Epithelial cell of esophagus (primary cell): ENCODE data around the gene DCAF17.
"Not testable (repeated sequence)": the region's sequence is repeated elsewhere in the genome, so short reads cannot be mapped to it uniquely, and the experiment has no call there.

Source experiments
- DNase-seq: peaks from one replicate; pipeline ENCODE4 v3.0.0; 2010; ENCODE audit warnings: low read depth
- H3K4me3 ChIP-seq: 2 replicates; pipeline ENCODE4 v1.5.1; 2011; ENCODE audit warnings: mild to moderate bottlenecking, low read length, control low read depth
- TF ChIP-seq, protein P1 (sequence below): IDR thresholded peaks from 2 replicates; pipeline ENCODE4 v1.5.1; 2011; ENCODE audit warnings: low read depth, mild to moderate bottlenecking, low read length, control low read depth, inconsistent platforms; ENCODE audit not compliant: insufficient read depth; ENCODE audit errors: missing control alignments

Gene DCAF17

DNA sequence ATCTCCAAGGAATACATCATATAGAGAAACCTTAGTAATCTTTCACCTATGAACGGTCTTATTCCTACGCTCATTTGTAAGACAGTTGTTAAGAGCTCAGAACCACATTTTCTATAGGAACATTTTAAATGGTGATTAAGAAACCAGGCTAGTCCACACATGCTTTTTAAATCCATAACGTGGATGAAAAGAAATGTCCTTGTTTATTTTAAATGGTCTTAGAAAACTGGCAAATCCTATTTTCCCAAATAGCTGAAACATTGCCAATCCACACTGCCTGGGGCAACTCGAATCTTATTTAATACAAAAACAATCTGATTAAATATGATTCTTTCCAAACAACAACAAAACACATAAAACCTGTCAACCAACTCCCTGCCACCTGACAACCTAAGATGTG is 23.9 kb upstream of the DCAF17 start:
- H3K4me3 ChIP-seq = peak overlapping the region; percentile 0
- peak; percentile 90 for DNase-seq

DNA sequence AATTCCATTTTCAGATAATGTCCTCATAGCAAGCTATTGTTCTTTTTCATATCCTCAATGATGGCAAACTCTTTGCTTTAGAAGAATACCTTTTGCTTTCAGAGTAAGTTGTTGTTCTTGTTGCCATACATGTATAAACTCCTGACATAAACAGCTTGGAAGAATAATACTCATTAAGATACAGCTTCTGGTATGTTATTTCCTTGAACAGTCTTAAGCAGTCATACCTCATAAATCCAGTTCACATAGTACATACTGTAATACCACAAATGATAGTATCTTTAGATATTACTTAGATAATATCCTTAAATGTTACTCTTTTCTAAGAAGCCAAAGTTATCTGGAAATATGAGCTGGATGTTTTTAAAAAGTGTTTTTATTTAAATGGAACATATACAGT is 23.4 kb upstream of the DCAF17 start:
- TF ChIP-seq, protein P1, sequence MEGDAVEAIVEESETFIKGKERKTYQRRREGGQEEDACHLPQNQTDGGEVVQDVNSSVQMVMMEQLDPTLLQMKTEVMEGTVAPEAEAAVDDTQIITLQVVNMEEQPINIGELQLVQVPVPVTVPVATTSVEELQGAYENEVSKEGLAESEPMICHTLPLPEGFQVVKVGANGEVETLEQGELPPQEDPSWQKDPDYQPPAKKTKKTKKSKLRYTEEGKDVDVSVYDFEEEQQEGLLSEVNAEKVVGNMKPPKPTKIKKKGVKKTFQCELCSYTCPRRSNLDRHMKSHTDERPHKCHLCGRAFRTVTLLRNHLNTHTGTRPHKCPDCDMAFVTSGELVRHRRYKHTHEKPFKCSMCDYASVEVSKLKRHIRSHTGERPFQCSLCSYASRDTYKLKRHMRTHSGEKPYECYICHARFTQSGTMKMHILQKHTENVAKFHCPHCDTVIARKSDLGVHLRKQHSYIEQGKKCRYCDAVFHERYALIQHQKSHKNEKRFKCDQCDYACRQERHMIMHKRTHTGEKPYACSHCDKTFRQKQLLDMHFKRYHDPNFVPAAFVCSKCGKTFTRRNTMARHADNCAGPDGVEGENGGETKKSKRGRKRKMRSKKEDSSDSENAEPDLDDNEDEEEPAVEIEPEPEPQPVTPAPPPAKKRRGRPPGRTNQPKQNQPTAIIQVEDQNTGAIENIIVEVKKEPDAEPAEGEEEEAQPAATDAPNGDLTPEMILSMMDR = no peak
- DNase-seq = no peak

More for the DNA sequence above, 23.9 kb upstream of the DCAF17 start:
- TF ChIP-seq, protein P1 = no peak

DNA sequence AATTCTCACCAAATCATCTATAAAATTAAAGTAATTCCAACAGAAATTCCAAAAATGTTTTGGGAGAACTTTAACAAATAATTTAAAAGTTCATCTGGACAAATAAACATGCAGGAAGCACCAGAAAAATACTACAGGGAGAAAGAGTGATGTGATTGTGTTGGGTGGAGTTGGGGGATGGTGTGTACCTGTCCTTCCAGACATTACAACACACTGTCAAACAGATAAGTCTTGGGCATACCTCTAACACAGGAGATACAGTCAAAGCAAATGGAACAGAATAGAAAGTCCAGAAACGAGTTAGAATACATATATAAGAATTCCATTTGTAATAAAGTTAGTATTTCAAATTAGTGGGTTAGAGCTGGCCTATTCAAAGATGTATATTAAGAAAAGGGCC is 22.8 kb upstream of the DCAF17 start:
- peak; percentile 48 for DNase-seq
- no peak overlapping the region for H3K4me3 ChIP-seq
- TF ChIP-seq, protein P1 = no peak

More for the DNA sequence above, 23.4 kb upstream of the DCAF17 start:
- no peak overlapping the region for H3K4me3 ChIP-seq

DNA sequence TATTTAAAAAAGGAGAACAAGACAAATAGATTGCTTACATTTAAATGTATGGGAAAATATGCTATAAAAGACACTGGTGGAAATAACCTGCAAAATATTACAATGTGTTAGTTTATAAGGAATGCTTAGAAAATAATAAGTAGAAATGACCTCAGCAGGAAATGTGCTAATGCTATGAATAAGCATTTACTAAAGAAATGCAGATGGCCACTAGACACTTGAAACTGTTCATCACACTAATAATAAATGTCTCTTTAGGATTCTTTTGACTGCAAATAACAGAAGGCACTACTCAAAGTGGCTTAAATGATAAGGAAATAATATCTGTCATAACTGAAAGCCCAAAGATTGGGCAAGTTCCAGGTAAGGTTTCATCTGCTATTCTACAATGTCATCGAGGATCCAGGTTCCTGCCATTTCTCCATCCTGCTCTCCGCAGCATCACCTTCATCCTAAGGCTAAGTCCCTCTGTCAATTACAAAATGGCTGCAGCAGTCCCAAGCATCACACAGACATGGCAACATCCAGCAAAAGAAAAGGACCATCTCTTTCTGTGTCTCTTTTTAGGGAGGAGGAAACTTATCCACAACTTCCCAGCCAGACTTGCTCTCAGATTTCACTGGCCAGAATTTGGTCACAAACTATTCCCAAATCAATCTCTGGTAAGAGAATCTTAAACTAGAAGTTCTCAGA is 22.1 kb upstream of the DCAF17 start:
- TF ChIP-seq, protein P1 = no peak
- H3K4me3 ChIP-seq = no peak overlapping the region
- DNase-seq = peak; percentile 54

DNA sequence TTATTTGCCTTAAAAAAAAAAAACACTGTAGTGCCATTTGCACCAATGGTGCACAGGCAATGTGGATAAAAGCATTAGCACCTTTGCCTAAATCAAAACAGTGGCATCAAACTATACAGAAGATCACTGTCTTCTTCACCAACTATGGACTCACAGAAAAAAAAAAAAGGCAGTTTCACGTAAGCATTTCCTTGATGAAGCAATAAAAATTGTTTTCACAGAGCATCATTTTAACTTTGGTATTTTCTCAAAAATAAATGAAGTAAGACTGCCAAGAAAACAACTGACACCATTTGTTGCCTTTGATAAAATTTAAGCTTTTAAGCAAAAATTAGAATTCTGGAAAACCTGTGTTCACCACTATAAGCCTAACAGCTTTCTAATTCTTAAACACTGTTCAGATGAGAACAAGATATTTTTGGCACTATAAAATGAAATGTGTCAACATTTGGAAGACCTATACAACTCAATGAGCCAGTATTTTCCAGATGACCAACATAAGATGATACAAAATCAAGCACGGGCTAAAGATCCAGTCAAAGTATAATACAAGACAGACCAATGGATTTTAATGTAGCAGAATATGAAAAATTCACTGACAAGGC is 21.4 kb upstream of the DCAF17 start:
- no peak for DNase-seq
- TF ChIP-seq, protein P1 = no peak
- no peak overlapping the region for H3K4me3 ChIP-seq

DNA sequence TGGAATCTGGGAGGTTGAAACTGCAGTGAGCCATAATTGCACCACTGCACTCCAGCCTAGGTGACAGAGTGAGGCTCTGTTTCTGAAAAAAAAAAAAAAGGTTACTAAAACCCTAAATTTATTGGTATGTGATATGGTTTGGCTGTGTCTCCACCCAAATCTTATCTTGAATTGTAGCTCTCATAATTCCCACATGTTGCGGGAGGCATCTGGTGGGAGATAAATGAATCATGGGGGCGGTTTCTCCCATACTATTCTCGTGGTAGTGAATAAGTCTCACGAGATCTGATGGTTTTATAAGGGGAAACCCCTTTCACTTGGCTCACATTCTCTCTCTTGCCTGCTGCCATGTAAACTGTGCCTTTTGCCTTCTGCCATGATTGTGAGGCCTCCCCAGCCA is 19.4 kb upstream of the DCAF17 start:
- not testable (repeated sequence) for H3K4me3 ChIP-seq, DNase-seq

DNA sequence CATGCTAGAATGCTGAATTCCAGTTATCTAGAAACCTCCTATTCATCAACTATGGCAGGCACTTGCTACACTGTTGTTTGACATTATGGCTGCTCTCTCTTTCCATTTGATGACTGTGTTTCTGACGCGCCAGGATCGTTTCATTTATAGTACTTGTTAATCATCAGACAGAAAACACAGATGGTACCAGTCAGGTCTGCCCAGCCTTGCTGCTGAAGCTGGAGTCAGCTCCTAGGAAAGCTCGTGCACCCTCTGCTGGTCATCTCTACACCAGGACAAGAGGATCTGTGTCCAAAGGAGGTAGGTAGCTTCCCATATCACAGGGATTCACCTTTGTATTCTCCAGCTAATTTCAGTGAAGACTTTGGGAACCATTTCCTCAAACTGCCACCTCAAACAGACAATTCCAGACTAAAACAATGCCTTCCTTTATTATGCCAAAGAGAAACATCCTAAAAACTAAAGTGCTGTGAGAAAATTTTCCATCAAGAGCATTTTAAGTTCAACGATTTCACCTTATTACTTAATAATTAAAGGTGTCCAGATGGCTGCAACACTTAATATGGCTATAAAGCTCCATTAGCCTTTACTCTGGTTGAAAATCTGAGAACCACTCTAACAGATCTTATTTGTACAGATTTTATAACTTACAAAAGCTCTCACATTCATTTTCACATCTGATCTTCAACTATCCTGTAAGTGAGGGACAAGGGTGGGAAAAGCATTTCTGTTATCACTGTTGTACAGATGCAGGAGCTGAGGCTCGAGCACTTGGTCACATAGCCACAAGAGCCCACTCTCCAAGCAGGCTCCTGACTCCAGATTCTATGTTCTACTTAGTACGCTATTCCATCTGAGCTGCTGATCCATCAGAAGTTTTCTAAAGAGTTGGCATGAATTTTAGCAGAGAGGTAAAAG is 17.8 kb upstream of the DCAF17 start:
- no peak overlapping the region for H3K4me3 ChIP-seq
- peak; percentile 98 for DNase-seq
- TF ChIP-seq, protein P1 = peak; percentile 98
